GM23338 (cell line): ENCODE results near the gene KDM5C.

Experiments used
- CREB1 ChIP-seq: fragments of 250-450 bp; sonication (Bioruptor Pico); IDR thresholded peaks from 2 replicates; pipeline ENCODE4 v1.5.0; 2020; ENCODE audit warnings: low read depth, mild to moderate bottlenecking, moderate library complexity
- CTCF ChIP-seq, 2 experiments: fragments of 200-600 bp in 1 of 2; sonication (generic) in 1 of 2; conservative IDR thresholded peaks; 2 replicates each; pipeline versions ENCODE4 v1.5.1 to v1.6.1; 2016 to 2017; ENCODE audit warnings: antibody characterized with exemption in 2 of 2, low read depth in 2 of 2, mild to moderate bottlenecking in 2 of 2, moderate library complexity in 1 of 2
- ETS1 ChIP-seq: IDR thresholded peaks from 2 replicates; pipeline ENCODE4 v1.6.1; 2016; ENCODE audit warnings: antibody characterized with exemption
- EZH2 ChIP-seq: fragments of 200-600 bp; sonication (generic); IDR thresholded peaks from one replicate; pipeline ENCODE4 v1.8.0; 2017; ENCODE audit warnings: antibody characterized with exemption, mild to moderate bottlenecking, low read depth; ENCODE audit not compliant: unreplicated experiment
- EZH2phosphoT487 ChIP-seq: fragments of 200-600 bp; sonication (generic); IDR thresholded peaks from one replicate; pipeline ENCODE4 v1.8.1; 2018; ENCODE audit warnings: antibody characterized with exemption; ENCODE audit not compliant: unreplicated experiment
- JUNB ChIP-seq: IDR thresholded peaks from one replicate; pipeline ENCODE4 v1.6.1; 2016; ENCODE audit warnings: antibody characterized with exemption; ENCODE audit not compliant: unreplicated experiment
- NANOG ChIP-seq: IDR thresholded peaks from 2 replicates; pipeline ENCODE4 v1.6.1; 2016; ENCODE audit warnings: antibody characterized with exemption, borderline replicate concordance
- POLR2AphosphoS5 ChIP-seq: IDR thresholded peaks from 2 replicates; pipeline ENCODE4 v1.6.1; 2016; ENCODE audit warnings: antibody characterized with exemption, low read depth
- REST ChIP-seq: IDR thresholded peaks from one replicate; pipeline ENCODE4 v1.6.1; 2018; ENCODE audit warnings: antibody characterized with exemption; ENCODE audit not compliant: unreplicated experiment
- STAT1 ChIP-seq: IDR thresholded peaks from one replicate; pipeline ENCODE4 v1.6.1; 2016; ENCODE audit warnings: antibody characterized with exemption; ENCODE audit not compliant: unreplicated experiment
- ZNF114 ChIP-seq: fragments of 250-450 bp; sonication (Bioruptor Pico); IDR thresholded peaks from 2 replicates; pipeline ENCODE4 v1.5.0; 2020; ENCODE audit warnings: mild to moderate bottlenecking, moderate library complexity
- ZNF331 ChIP-seq: fragments of 250-450 bp; sonication (Bioruptor Pico); IDR thresholded peaks from 2 replicates; pipeline ENCODE4 v1.5.0; 2020; ENCODE audit warnings: low read depth, mild to moderate bottlenecking, moderate library complexity
- ZNF462 ChIP-seq: fragments of 250-450 bp; sonication (Bioruptor Pico); IDR thresholded peaks from 2 replicates; pipeline ENCODE4 v1.5.0; 2020; ENCODE audit warnings: mild to moderate bottlenecking, moderate library complexity

- TF ChIP-seq POLR2AphosphoS5 (no peak), CTCF (conservative IDR thresholded peaks at IDR 0.05; ENCODE audit: low read depth in 2 of 2) (no peak), JUNB (no peak), EZH2 (no peak), ETS1 (no peak), REST (no peak), EZH2phosphoT487 (no peak), STAT1 (no peak), CREB1 (no peak), ZNF114 (CRISPR knock-in tag) (no peak), ZNF462 (CRISPR knock-in tag) (no peak), ZNF331 (CRISPR knock-in tag) (no peak), NANOG (no peak)
Measured at GRCh38 chrX:53236025-53236679, 11.1 kb upstream of the KDM5C start.
